ENCODE results near the gene OS9.

Gene OS9

DNA sequence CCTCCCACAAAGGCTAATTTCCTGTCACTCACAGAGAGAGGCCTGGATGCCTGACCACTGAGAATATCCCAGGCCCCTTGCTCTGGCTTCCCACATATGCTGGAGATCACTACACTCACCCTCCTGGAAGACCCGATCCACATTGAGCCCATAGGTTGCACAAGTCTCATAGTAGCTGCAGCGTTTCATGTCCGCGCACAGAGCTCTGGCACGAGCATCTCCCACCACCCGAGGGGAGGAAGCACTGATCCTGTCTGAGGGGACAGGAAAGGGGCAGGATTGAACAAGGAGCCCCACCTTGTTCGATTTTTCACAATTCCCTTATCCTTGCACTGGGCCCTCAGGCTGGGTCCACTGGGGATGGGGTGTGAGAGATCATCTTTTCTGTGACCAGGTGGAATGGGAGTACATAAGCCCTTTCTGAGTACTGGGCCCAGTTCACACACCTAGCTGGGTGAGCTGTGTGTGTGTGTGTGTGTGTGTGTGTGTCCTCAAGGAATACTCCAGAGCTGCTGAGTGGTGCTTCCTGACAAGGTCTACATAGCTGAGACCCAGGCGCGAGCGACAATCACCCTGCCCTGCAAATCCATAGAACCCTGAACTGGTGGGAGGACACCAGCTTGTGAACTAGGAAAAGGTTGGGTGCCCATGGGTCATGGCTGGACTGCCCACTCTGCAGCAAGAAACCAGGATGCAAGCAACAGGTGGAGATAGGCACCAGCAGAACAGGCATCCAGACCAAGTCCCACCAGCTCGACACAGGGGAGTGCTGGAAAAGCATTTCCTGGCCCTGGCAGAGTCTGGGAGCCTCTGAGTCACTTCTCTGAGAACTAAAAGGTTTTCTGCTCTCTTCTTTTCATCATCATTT is 39.0 kb downstream of the OS9 start:
- Histone ChIP-seq H3K9ac (ENCODE audit: low read length) (no peak overlapping the region), H3K23ac (ENCODE audit: low read length in 2 of 2) (no peak overlapping the region), H3K27me3 (ENCODE audit: control insufficient read depth in 1 of 2, insufficient read depth in 1 of 2, low read length in 2 of 2) (peaks cover 89 to 93% of the 10 kb centered on the region in 2 experiments), H3K9me3 (ENCODE audit: control insufficient read depth, low read length) (no peaks in the 10 kb centered on the region), H3K27ac (ENCODE audit: low read length, poor library complexity, severe bottlenecking) (no peak overlapping the region), H3K4me1 (ENCODE audit: control insufficient read depth, insufficient read depth, low read depth, low read length) (peaks cover 19% of the 10 kb centered on the region), H3K4me3 (ENCODE audit: insufficient read depth in 1 of 2, low read depth in 1 of 2, low read length in 2 of 2) (no peak overlapping the region), H2AK5ac (ENCODE audit: low read length, severe bottlenecking) (no peak overlapping the region), H3K14ac (ENCODE audit: low read length in 2 of 2) (no peak overlapping the region), H3K4ac (ENCODE audit: low read depth in 1 of 2, low read length in 2 of 2) (no peak overlapping the region), H4K8ac (ENCODE audit: low read length) (no peak overlapping the region), H2BK5ac (ENCODE audit: low read depth, low read length, poor library complexity, severe bottlenecking) (no peak overlapping the region), H3K79me1 (replicated peaks; ENCODE audit: low read length, poor library complexity, severe bottlenecking) (no peaks in the 10 kb centered on the region), H3K4me2 (ENCODE audit: low read length, poor library complexity, severe bottlenecking) (no peak overlapping the region), H3K36me3 (ENCODE audit: control insufficient read depth in 1 of 2, insufficient read depth in 2 of 2, low read depth in 1 of 2, low read length in 2 of 2) (no peaks in the 10 kb centered on the region), H2BK120ac (ENCODE audit: low read depth, low read length) (no peak overlapping the region), H2BK15ac (ENCODE audit: low read depth, poor library complexity, severe bottlenecking) (no peak overlapping the region), H4K91ac (ENCODE audit: low read length) (no peak overlapping the region), H3K18ac (ENCODE audit: low read depth in 1 of 2, low read length in 2 of 2) (no peak overlapping the region), H2AFZ (ENCODE audit: low read depth, low read length) (no peak overlapping the region), H2BK12ac (ENCODE audit: low read length in 2 of 2) (no peak overlapping the region)
- WGBS = 85% methylated on average over 10 of the region's 11 CpGs
- no peak for DNase-seq

DNA sequence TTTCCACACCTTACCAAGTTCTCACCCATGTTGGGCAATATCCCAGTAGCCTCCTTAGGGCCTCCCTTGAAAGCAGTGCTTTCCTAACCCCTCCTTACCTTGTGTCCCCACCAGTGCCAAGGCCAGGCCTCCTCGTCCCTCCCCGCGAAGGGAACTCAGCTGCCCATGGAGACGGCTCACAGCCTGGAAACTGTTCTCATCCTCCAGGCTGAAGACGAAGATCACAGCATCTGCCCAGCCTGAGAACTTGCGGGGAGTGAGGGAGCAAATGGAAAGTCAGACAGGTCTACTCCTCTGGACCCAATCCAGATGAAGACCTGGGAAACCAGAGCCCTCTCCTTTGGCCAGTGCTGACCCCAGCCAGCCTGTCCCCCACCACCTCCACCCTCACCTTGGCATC is 40.0 kb downstream of the OS9 start:
- Histone ChIP-seq H2AFZ (ENCODE audit: low read depth, low read length) (no peak overlapping the region), H3K4me2 (ENCODE audit: low read length, poor library complexity, severe bottlenecking) (no peak overlapping the region), H3K27me3 (ENCODE audit: control insufficient read depth in 1 of 2, insufficient read depth in 1 of 2, low read length in 2 of 2) (peaks cover 88% of the 10 kb centered on the region in 2 experiments), H2BK12ac (ENCODE audit: low read length in 2 of 2) (no peak overlapping the region), H4K8ac (ENCODE audit: low read length) (no peak overlapping the region), H3K4me3 (ENCODE audit: insufficient read depth in 1 of 2, low read depth in 1 of 2, low read length in 2 of 2) (no peak overlapping the region), H3K18ac (ENCODE audit: low read depth in 1 of 2, low read length in 2 of 2) (no peak overlapping the region), H4K91ac (ENCODE audit: low read length) (no peak overlapping the region), H3K4ac (ENCODE audit: low read depth in 1 of 2, low read length in 2 of 2) (no peak overlapping the region), H3K14ac (ENCODE audit: low read length in 2 of 2) (no peak overlapping the region), H2BK15ac (ENCODE audit: low read depth, poor library complexity, severe bottlenecking) (no peak overlapping the region), H3K4me1 (ENCODE audit: control insufficient read depth, insufficient read depth, low read depth, low read length) (peaks cover 26% of the 10 kb centered on the region), H3K9me3 (ENCODE audit: control insufficient read depth, low read length) (no peaks in the 10 kb centered on the region), H3K79me1 (replicated peaks; ENCODE audit: low read length, poor library complexity, severe bottlenecking) (no peaks in the 10 kb centered on the region), H3K9ac (ENCODE audit: low read length) (no peak overlapping the region), H3K36me3 (ENCODE audit: control insufficient read depth in 1 of 2, insufficient read depth in 2 of 2, low read depth in 1 of 2, low read length in 2 of 2) (no peaks in the 10 kb centered on the region), H2BK120ac (ENCODE audit: low read depth, low read length) (no peak overlapping the region), H2BK5ac (ENCODE audit: low read depth, low read length, poor library complexity, severe bottlenecking) (no peak overlapping the region), H3K23ac (ENCODE audit: low read length in 2 of 2) (no peak overlapping the region), H3K27ac (ENCODE audit: low read length, poor library complexity, severe bottlenecking) (no peak overlapping the region), H2AK5ac (ENCODE audit: low read length, severe bottlenecking) (no peak overlapping the region)
- DNase-seq = no peak
- WGBS = 71% methylated on average over 6 of the region's 6 CpGs

DNA sequence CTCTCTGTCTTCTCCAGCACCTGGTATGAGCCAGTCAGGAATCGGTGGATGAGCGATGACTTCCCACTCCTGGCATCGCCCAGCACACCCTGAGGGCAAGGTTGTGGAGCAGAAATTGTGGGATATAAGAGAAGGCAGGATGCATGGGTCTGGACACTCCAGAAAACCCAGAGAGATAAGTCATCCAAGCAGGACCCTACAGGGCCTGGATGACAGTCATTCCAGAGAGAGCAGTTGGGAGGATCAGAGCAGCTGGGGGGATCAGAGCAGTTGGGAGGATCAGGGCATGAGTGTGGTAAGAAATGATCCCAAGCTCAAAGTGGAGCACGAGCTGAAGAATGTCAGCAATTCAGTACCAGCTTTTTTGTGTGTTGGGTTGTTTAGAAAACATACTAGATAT is 40.7 kb downstream of the OS9 start:
- Histone ChIP-seq H4K8ac (ENCODE audit: low read length) (no peak overlapping the region), H3K4ac (ENCODE audit: low read depth in 1 of 2, low read length in 2 of 2) (no peak overlapping the region), H3K23ac (ENCODE audit: low read length in 2 of 2) (no peak overlapping the region), H3K14ac (ENCODE audit: low read length in 2 of 2) (no peak overlapping the region), H3K27me3 (ENCODE audit: control insufficient read depth in 1 of 2, insufficient read depth in 1 of 2, low read length in 2 of 2) (peaks cover 89 to 90% of the 10 kb centered on the region in 2 experiments), H3K36me3 (ENCODE audit: control insufficient read depth in 1 of 2, insufficient read depth in 2 of 2, low read depth in 1 of 2, low read length in 2 of 2) (no peaks in the 10 kb centered on the region), H3K79me1 (replicated peaks; ENCODE audit: low read length, poor library complexity, severe bottlenecking) (no peaks in the 10 kb centered on the region), H3K4me3 (ENCODE audit: insufficient read depth in 1 of 2, low read depth in 1 of 2, low read length in 2 of 2) (no peak overlapping the region), H3K18ac (ENCODE audit: low read depth in 1 of 2, low read length in 2 of 2) (no peak overlapping the region), H2BK5ac (ENCODE audit: low read depth, low read length, poor library complexity, severe bottlenecking) (no peak overlapping the region), H3K9me3 (ENCODE audit: control insufficient read depth, low read length) (no peaks in the 10 kb centered on the region), H2AFZ (ENCODE audit: low read depth, low read length) (no peak overlapping the region), H4K91ac (ENCODE audit: low read length) (no peak overlapping the region), H3K27ac (ENCODE audit: low read length, poor library complexity, severe bottlenecking) (no peak overlapping the region), H2BK120ac (ENCODE audit: low read depth, low read length) (no peak overlapping the region), H2BK15ac (ENCODE audit: low read depth, poor library complexity, severe bottlenecking) (no peak overlapping the region), H3K9ac (ENCODE audit: low read length) (no peak overlapping the region), H2BK12ac (ENCODE audit: low read length in 2 of 2) (no peak overlapping the region), H3K4me2 (ENCODE audit: low read length, poor library complexity, severe bottlenecking) (no peak overlapping the region), H3K4me1 (ENCODE audit: control insufficient read depth, insufficient read depth, low read depth, low read length) (peaks cover 26% of the 10 kb centered on the region), H2AK5ac (ENCODE audit: low read length, severe bottlenecking) (no peak overlapping the region)
- no peak for DNase-seq
- 76% methylated on average over 4 of the region's 4 CpGs for WGBS

DNA sequence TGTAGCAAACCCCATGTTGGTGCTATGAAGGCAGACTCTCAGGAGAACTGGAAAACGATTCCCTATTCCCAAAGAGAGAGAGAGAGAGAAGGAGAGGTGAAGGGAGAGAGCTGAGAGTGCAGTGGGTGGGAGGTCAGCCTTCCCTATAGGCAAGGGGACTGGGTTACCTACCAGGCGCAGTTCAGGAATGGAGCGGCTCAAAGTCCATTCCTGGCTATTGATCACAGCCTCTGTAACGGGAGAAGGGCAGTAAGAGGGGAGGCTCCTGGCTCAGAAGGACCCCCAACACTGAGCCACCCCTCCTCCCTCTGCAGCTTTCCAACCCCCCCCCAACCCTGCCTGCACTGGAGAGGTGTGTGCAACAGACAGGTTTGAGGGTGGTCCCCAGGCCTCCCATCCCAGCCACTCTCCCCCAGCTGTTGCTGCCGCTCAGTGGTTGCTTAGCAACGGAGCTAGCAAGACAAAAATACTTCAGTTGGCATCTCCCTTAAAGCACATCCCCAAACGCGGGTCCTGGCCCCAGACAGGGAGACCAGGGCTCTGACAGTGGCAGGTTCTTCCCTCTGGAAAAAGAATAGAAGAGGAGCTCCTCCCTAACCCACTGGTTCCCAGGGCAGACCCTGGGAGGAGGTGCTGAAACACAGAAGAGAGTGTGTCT is 41.4 kb downstream of the OS9 start:
- no peak overlapping the region for H2BK5ac ChIP-seq (ENCODE audit: low read depth, low read length, poor library complexity, severe bottlenecking)
- H3K79me1 ChIP-seq (replicated peaks; ENCODE audit: low read length, poor library complexity, severe bottlenecking) = no peaks in the 10 kb centered on the region
- no peak overlapping the region for H2BK12ac ChIP-seq (ENCODE audit: low read length in 2 of 2)
- no peak overlapping the region for H2BK120ac ChIP-seq (ENCODE audit: low read depth, low read length)
- 12% methylated on average over 4 of the region's 8 CpGs for WGBS
- H2AK5ac ChIP-seq (ENCODE audit: low read length, severe bottlenecking) = no peak overlapping the region
- H3K14ac ChIP-seq (ENCODE audit: low read length in 2 of 2) = no peak overlapping the region
- H3K27ac ChIP-seq (ENCODE audit: low read length, poor library complexity, severe bottlenecking) = no peak overlapping the region
- H2AFZ ChIP-seq (ENCODE audit: low read depth, low read length) = no peak overlapping the region
- no peak overlapping the region for H3K4me3 ChIP-seq (ENCODE audit: insufficient read depth in 1 of 2, low read depth in 1 of 2, low read length in 2 of 2)
- DNase-seq = no peak
- H3K9ac ChIP-seq (ENCODE audit: low read length) = peak overlapping the region; percentile 5
- peaks cover 26% of the 10 kb centered on the region for H3K4me1 ChIP-seq (ENCODE audit: control insufficient read depth, insufficient read depth, low read depth, low read length)
- no peak overlapping the region for H2BK15ac ChIP-seq (ENCODE audit: low read depth, poor library complexity, severe bottlenecking)
- H3K36me3 ChIP-seq (ENCODE audit: control insufficient read depth in 1 of 2, insufficient read depth in 2 of 2, low read depth in 1 of 2, low read length in 2 of 2) = no peaks in the 10 kb centered on the region
- H4K91ac ChIP-seq (ENCODE audit: low read length) = no peak overlapping the region
- no peak overlapping the region for H3K18ac ChIP-seq (ENCODE audit: low read depth in 1 of 2, low read length in 2 of 2)
- H3K9me3 ChIP-seq (ENCODE audit: control insufficient read depth, low read length) = no peaks in the 10 kb centered on the region
- no peak overlapping the region for H3K4ac ChIP-seq (ENCODE audit: low read depth in 1 of 2, low read length in 2 of 2)
- H4K8ac ChIP-seq (ENCODE audit: low read length) = no peak overlapping the region
- H3K27me3 ChIP-seq (ENCODE audit: control insufficient read depth in 1 of 2, insufficient read depth in 1 of 2, low read length in 2 of 2) = peaks cover 91 to 93% of the 10 kb centered on the region in 2 experiments
- H3K4me2 ChIP-seq (ENCODE audit: low read length, poor library complexity, severe bottlenecking) = no peak overlapping the region
- peak overlapping the region in 1 of 2 experiments; percentile 9 for H3K23ac ChIP-seq (ENCODE audit: low read length in 2 of 2)
